ENCODE measurements around the gene CHST9.
"Not testable (repeated sequence)": the region's sequence is repeated elsewhere in the genome, so short reads cannot be mapped to it uniquely, and the experiment has no call there.

DNA sequence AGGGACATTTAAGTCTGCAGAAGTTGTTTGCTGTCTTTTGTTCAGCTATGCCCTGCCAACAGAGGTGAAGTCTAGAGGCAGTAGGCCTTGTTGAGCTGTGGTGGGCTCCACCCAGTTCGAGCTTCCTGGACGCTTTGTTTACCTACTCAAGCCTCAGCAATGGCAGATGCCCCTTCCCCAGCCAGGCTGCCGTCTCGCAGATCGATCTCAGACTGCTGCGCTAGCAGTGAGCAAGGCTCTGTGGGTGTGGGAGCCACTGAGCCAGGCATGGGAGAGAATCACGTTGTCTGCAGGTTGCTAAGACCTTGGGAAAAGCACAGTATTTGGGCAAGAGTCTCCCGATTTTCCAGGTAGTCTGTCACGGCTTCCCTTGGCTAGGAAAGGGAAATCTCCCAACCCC lies 91.8 kb downstream of the CHST9 start:
- TF ChIP-seq, protein P1, sequence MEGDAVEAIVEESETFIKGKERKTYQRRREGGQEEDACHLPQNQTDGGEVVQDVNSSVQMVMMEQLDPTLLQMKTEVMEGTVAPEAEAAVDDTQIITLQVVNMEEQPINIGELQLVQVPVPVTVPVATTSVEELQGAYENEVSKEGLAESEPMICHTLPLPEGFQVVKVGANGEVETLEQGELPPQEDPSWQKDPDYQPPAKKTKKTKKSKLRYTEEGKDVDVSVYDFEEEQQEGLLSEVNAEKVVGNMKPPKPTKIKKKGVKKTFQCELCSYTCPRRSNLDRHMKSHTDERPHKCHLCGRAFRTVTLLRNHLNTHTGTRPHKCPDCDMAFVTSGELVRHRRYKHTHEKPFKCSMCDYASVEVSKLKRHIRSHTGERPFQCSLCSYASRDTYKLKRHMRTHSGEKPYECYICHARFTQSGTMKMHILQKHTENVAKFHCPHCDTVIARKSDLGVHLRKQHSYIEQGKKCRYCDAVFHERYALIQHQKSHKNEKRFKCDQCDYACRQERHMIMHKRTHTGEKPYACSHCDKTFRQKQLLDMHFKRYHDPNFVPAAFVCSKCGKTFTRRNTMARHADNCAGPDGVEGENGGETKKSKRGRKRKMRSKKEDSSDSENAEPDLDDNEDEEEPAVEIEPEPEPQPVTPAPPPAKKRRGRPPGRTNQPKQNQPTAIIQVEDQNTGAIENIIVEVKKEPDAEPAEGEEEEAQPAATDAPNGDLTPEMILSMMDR (IDR thresholded peaks at IDR 0.05; ENCODE audit: borderline replicate concordance, extremely low read depth, low read length, poor library complexity, severe bottlenecking), result not testable (repeated sequence)
- TF ChIP-seq EZH2 (IDR thresholded peaks at IDR 0.05; ENCODE audit: borderline replicate concordance, low read depth, low read length, severe bottlenecking), result not testable (repeated sequence)

Data from DND-41 (cell line).